IMR-90 (cell line): ENCODE data around the gene ENO2. TPM values are rescaled to one million over a fixed set of nuclear protein-coding genes. Genes with fewer than 3 reads are reported as not detected.

ENCODE experiments used
- ATAC-seq: fragments of 200-7000 bp; cut with Tn5 transposase; 2 replicates; pipeline ENCODE4 v1.9.1; 2020; ENCODE audit warnings: low read depth, mild to moderate bottlenecking, moderate library complexity
- BruUV-seq: library from RNA; stranded (reverse); fragments of 400-500 nt; replicated peaks from 2 replicates; lab custom pipeline; 2021; lab: Mats Ljungman, UMichigan
- CTCF ChIA-PET: fragments of 300-600 bp; formaldehyde crosslinking; extraction: SDS; loops from one replicate; lab custom pipeline; 2021; ENCODE audit warnings: antibody characterized with exemption; lab: Yijun Ruan, JAX
- POLR2A ChIA-PET: fragments of 300-600 bp; sonication (Branson Sonifier 250); formaldehyde crosslinking; loops from one replicate; lab custom pipeline; 2022; ENCODE audit warnings: antibody characterized with exemption; ENCODE audit not compliant: unreplicated experiment; lab: Charles Lee
- DNase-seq: peaks from one replicate; pipeline ENCODE4 v3.0.0; 2013
- H2AFZ ChIP-seq: replicated peaks from 2 replicates; pipeline ENCODE3; 2013; ENCODE audit warnings: low read length, mild to moderate bottlenecking; ENCODE audit not compliant: poor library complexity
- H2AK5ac ChIP-seq: 2 replicates; pipeline ENCODE4 v1.6.1; 2013; ENCODE audit warnings: low read depth, low read length, inconsistent platforms
- H2AK9ac ChIP-seq: replicated peaks from 2 replicates; pipeline ENCODE3; 2013; ENCODE audit warnings: mild to moderate bottlenecking, low read depth, low read length, moderate library complexity; ENCODE audit not compliant: poor library complexity
- H2BK120ac ChIP-seq: 2 replicates; pipeline ENCODE4 v1.6.1; 2013; ENCODE audit warnings: low read depth, low read length, inconsistent platforms
- H2BK15ac ChIP-seq: 3 replicates; pipeline ENCODE4 v1.6.1; 2013; ENCODE audit warnings: low read depth, low read length, inconsistent platforms
- H2BK20ac ChIP-seq: 2 replicates; pipeline ENCODE4 v1.6.1; 2013; ENCODE audit warnings: low read depth, mild to moderate bottlenecking, inconsistent platforms, low read length, moderate library complexity
- H2BK5ac ChIP-seq: 2 replicates; pipeline ENCODE4 v1.6.1; 2013; ENCODE audit warnings: mild to moderate bottlenecking, low read depth, low read length, inconsistent platforms; ENCODE audit not compliant: poor library complexity, severe bottlenecking
- H3K14ac ChIP-seq: replicated peaks from 2 replicates; pipeline ENCODE4 v1.6.1; 2013; ENCODE audit warnings: low read depth, low read length, inconsistent platforms
- H3K18ac ChIP-seq: 2 replicates; pipeline ENCODE4 v1.6.1; 2013; ENCODE audit warnings: low read depth, low read length, control low read depth
- H3K23ac ChIP-seq: 2 replicates; pipeline ENCODE4 v1.6.1; 2013; ENCODE audit warnings: low read depth, low read length, inconsistent platforms
- H3K27ac ChIP-seq: 2 replicates; pipeline ENCODE4 v1.5.1; 2013; ENCODE audit warnings: mild to moderate bottlenecking, control low read depth, low read length; ENCODE audit not compliant: insufficient read depth
- H3K27me3 ChIP-seq: 2 replicates; pipeline ENCODE4 v1.6.1; 2013; ENCODE audit warnings: low read length; ENCODE audit not compliant: control insufficient read depth, insufficient read depth
- H3K36me3 ChIP-seq: 2 replicates; pipeline ENCODE4 v1.6.1; 2013; ENCODE audit warnings: low read length, mixed read lengths; ENCODE audit not compliant: control insufficient read depth, insufficient read depth
- H3K4ac ChIP-seq: 2 replicates; pipeline ENCODE4 v1.6.1; 2013; ENCODE audit warnings: low read depth, low read length, inconsistent platforms
- H3K4me1 ChIP-seq: 2 replicates; pipeline ENCODE4 v1.6.1; 2013; ENCODE audit warnings: low read length, mixed read lengths; ENCODE audit not compliant: control insufficient read depth, insufficient read depth
- H3K4me2 ChIP-seq: 2 replicates; pipeline ENCODE4 v1.6.1; 2013; ENCODE audit warnings: low read depth, mild to moderate bottlenecking, control low read depth, low read length, moderate library complexity
- H3K4me3 ChIP-seq: 2 replicates; pipeline ENCODE4 v1.5.1; 2013; ENCODE audit warnings: low read depth, mild to moderate bottlenecking, control low read depth, low read length, moderate library complexity; ENCODE audit not compliant: insufficient read depth
- H3K56ac ChIP-seq: 2 replicates; pipeline ENCODE4 v1.6.1; 2013; ENCODE audit warnings: low read length, inconsistent platforms; ENCODE audit not compliant: insufficient read depth; ENCODE audit errors: extremely low read depth
- H3K79me1 ChIP-seq, 2 experiments: 2 replicates each; pipeline ENCODE4 v1.6.1; 2013; ENCODE audit warnings: low read length in 2 of 2, inconsistent platforms in 1 of 2, low read depth in 1 of 2
- H3K9ac ChIP-seq: 2 replicates; pipeline ENCODE4 v1.6.1; 2013; ENCODE audit warnings: low read depth, low read length, control low read depth
- H3K9me1 ChIP-seq: 2 replicates; pipeline ENCODE4 v1.6.1; 2013; ENCODE audit warnings: low read length, inconsistent platforms; ENCODE audit not compliant: insufficient read depth
- H3K9me3 ChIP-seq: 2 replicates; pipeline ENCODE4 v1.6.1; 2013; ENCODE audit warnings: low read length; ENCODE audit not compliant: control insufficient read depth, insufficient read depth
- H4K20me1 ChIP-seq: 2 replicates; pipeline ENCODE4 v1.6.1; 2013; ENCODE audit warnings: low read length, inconsistent platforms; ENCODE audit not compliant: insufficient read depth
- H4K5ac ChIP-seq: 2 replicates; pipeline ENCODE4 v1.6.1; 2013; ENCODE audit warnings: mild to moderate bottlenecking, low read depth, low read length, control low read depth
- H4K8ac ChIP-seq, 2 experiments: 2 replicates each; pipeline ENCODE4 v1.6.1; 2013; ENCODE audit warnings: low read depth in 2 of 2, low read length in 2 of 2, control low read depth in 1 of 2, inconsistent platforms in 1 of 2
- H4K91ac ChIP-seq: 2 replicates; pipeline ENCODE4 v1.6.1; 2013; ENCODE audit warnings: low read depth, low read length, inconsistent platforms; ENCODE audit not compliant: insufficient read depth
- CTCF ChIP-seq: conservative IDR thresholded peaks from 2 replicates; pipeline ENCODE4 v1.5.1; 2012; ENCODE audit warnings: mild to moderate bottlenecking, low read depth, low read length, improper control_type of control experiment
- RFX5 ChIP-seq: IDR thresholded peaks from 2 replicates; pipeline ENCODE4 v1.8.0; 2012; ENCODE audit warnings: low read depth, mild to moderate bottlenecking, low read length, moderate library complexity
- SMC3 ChIP-seq: fragments of 150-350 bp; IDR thresholded peaks from 2 replicates; pipeline ENCODE4 v1.6.1; 2016; ENCODE audit warnings: low read depth, mild to moderate bottlenecking, antibody characterized with exemption, low read length, moderate library complexity
- WGBS, 2 experiments: methylation state at CpG; one replicate each; pipeline versions ENCODE4 v1.1.5 to v1.1.7; 2013; ENCODE audit warnings: missing lambda C conversion rate in 2 of 2; ENCODE audit not compliant: insufficient read length in 1 of 2; ENCODE audit errors: extremely low coverage in 2 of 2; 5-methylcytosine and 5-hydroxymethylcytosine counted together
- dilution Hi-C: fragments of 300-500 bp; cut with HindIII; formaldehyde crosslinking; loops from one replicate; pipeline ENCODE4 v1.14.3; 2018; ENCODE audit warnings: low sequenced_read_pairs; ENCODE audit not compliant: unreplicated experiment
- in situ Hi-C: fragments of 300-500 bp; cut with MboI; formaldehyde crosslinking; loops from 3 replicates; pipeline ENCODE4 v1.14.3; 2019; ENCODE audit warnings: low sequenced_read_pairs, inconsistent platforms, mixed read lengths
- intact Hi-C: fragments of 100-400 bp; cut with micrococcal nuclease; formaldehyde crosslinking; loops from 2 replicates; pipeline ENCODE4 v1.10.0; 2022
- polyA plus RNA-seq, 3 experiments: library from polyadenylated mRNA; depleted of rRNA; stranded (reverse); fragments of >200 nt; gene quantifications; 2 replicates each; pipeline ENCODE4 v1.2.3, GENCODE V29; 2012; ENCODE audit warnings: low replicate concordance in 1 of 3
- total RNA-seq: library from RNA; depleted of rRNA; stranded (reverse); fragments of >200 nt; gene quantifications from 2 replicates; pipeline ENCODE4 v1.2.3, GENCODE V29; 2012

Gene ENO2
- total and polyA plus RNA-seq, 2 of the 4 experiments (the other 2 are of a cell fraction), result 28.3 to 92.8 TPM

- no peak overlapping the region for H2BK120ac ChIP-seq
- no peak overlapping the region for H3K27ac ChIP-seq
- no peak overlapping the region for H3K56ac ChIP-seq
- POLR2A ChIA-PET, result no interaction called here
- TF ChIP-seq SMC3 (0 out of 2 replicates have a peak, but pooled peaks have one; percentile 16), CTCF (peak; percentile 31; the same call in 1 of the 2 replicates), RFX5 (no peak)
- no peak overlapping the region for H3K23ac ChIP-seq
- no peak overlapping the region for H3K18ac ChIP-seq
- H3K27me3 ChIP-seq, result no peaks in the 10 kb centered on the region
- H3K4me1 ChIP-seq, result peaks cover 3% of the 10 kb centered on the region; the same call in 1 of the 2 replicates
- H3K36me3 ChIP-seq, result peaks cover 4% of the 10 kb centered on the region
- CTCF ChIA-PET, result no interaction called here
- BruUV-seq, result no TSS peak
- 80% methylated on average over 1 of the region's 1 CpG; no CpG with 5 or more reads in 1 of the 2 experiments for WGBS, 2 experiments
- no peak overlapping the region for H2AK5ac ChIP-seq
- H2AFZ ChIP-seq, result no peak overlapping the region
- H2AK9ac ChIP-seq, result no peak overlapping the region
- H4K8ac ChIP-seq, result no peak overlapping the region
- H3K79me1 ChIP-seq, result peaks cover 3 to 6% of the 10 kb centered on the region in 2 experiments; a peak in 3 of 4 replicates
- H3K9me1 ChIP-seq, result no peaks in the 10 kb centered on the region
- H3K4ac ChIP-seq, result no peak overlapping the region
- H3K14ac ChIP-seq, result no peak overlapping the region
- H4K91ac ChIP-seq, result no peak overlapping the region
- no peak overlapping the region for H2BK15ac ChIP-seq
- H2BK5ac ChIP-seq, result no peak overlapping the region
- in situ Hi-C loops (no loop called here), intact Hi-C loops (no loop called here), dilution Hi-C loops (no loop called here)
- H3K9ac ChIP-seq, result no peak overlapping the region
- no peak overlapping the region for H2BK20ac ChIP-seq
- no peak overlapping the region for H4K5ac ChIP-seq
- ATAC-seq (no peak), DNase-seq (no peak)
- H3K9me3 ChIP-seq, result no peaks in the 10 kb centered on the region
- no peak overlapping the region for H3K4me3 ChIP-seq
- H4K20me1 ChIP-seq, result no peaks in the 10 kb centered on the region
- H3K4me2 ChIP-seq, result no peak overlapping the region
Observed at GRCh38 chr12:6950401-6950801, 36.0 kb downstream of the ENO2 start.
